ENCODE measurements around the gene FAM20A. TPM values are rescaled to one million over a fixed set of nuclear protein-coding genes. Genes with fewer than 3 reads are reported as not detected.

Gene FAM20A
- total and polyA plus RNA-seq, 9 of the 15 experiments (the other 6 are each of a cell fraction or from before 2014, with no cell fraction given): 0.07 TPM; not detected in 8

- TF ChIP-seq STAT6 (CRISPR knock-in tag; IDR thresholded peaks at IDR 0.05) (no peak), FOXJ2 (tag; IDR thresholded peaks at IDR 0.05) (no peak), MYBL2 (IDR thresholded peaks at IDR 0.05; ENCODE audit: low read depth) (no peak), MYBL2 (CRISPR knock-in tag; IDR thresholded peaks at IDR 0.05; ENCODE audit: borderline replicate concordance) (no peak), CSDE1 (IDR thresholded peaks at IDR 0.05) (no peak), RBM14 (IDR thresholded peaks at IDR 0.05; ENCODE audit: borderline replicate concordance, insufficient read depth, low read depth, low read length) (no peak)
- TF ChIP-seq, protein P1, sequence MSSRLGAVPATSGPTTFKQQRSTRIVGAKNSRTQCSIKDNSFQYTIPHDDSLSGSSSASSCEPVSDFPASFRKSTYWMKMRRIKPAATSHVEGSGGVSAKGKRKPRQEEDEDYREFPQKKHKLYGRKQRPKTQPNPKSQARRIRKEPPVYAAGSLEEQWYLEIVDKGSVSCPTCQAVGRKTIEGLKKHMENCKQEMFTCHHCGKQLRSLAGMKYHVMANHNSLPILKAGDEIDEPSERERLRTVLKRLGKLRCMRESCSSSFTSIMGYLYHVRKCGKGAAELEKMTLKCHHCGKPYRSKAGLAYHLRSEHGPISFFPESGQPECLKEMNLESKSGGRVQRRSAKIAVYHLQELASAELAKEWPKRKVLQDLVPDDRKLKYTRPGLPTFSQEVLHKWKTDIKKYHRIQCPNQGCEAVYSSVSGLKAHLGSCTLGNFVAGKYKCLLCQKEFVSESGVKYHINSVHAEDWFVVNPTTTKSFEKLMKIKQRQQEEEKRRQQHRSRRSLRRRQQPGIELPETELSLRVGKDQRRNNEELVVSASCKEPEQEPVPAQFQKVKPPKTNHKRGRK (tag; IDR thresholded peaks at IDR 0.05): no peak
- TF ChIP-seq, protein P2, sequence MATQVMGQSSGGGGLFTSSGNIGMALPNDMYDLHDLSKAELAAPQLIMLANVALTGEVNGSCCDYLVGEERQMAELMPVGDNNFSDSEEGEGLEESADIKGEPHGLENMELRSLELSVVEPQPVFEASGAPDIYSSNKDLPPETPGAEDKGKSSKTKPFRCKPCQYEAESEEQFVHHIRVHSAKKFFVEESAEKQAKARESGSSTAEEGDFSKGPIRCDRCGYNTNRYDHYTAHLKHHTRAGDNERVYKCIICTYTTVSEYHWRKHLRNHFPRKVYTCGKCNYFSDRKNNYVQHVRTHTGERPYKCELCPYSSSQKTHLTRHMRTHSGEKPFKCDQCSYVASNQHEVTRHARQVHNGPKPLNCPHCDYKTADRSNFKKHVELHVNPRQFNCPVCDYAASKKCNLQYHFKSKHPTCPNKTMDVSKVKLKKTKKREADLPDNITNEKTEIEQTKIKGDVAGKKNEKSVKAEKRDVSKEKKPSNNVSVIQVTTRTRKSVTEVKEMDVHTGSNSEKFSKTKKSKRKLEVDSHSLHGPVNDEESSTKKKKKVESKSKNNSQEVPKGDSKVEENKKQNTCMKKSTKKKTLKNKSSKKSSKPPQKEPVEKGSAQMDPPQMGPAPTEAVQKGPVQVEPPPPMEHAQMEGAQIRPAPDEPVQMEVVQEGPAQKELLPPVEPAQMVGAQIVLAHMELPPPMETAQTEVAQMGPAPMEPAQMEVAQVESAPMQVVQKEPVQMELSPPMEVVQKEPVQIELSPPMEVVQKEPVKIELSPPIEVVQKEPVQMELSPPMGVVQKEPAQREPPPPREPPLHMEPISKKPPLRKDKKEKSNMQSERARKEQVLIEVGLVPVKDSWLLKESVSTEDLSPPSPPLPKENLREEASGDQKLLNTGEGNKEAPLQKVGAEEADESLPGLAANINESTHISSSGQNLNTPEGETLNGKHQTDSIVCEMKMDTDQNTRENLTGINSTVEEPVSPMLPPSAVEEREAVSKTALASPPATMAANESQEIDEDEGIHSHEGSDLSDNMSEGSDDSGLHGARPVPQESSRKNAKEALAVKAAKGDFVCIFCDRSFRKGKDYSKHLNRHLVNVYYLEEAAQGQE (IDR thresholded peaks at IDR 0.05; ENCODE audit: borderline replicate concordance): no peak
- TF ChIP-seq, protein P2 (CRISPR knock-in tag; IDR thresholded peaks at IDR 0.05; ENCODE audit: low read depth): no peak
Measured at GRCh38 chr17:68612209-68612922, 11.2 kb upstream of the FAM20A start (continued).

Measured in K562 (cell line).